ENCODE measurements around the gene DDO.

The DDO gene

GRCh38 chr6:110419028-110419739 lies 3.8 kb upstream of the DDO start:
- no peak for DNase-seq

GRCh38 chr6:110418594-110418993 lies 3.2 kb upstream of the DDO start:
- no peak for DNase-seq

DNA sequence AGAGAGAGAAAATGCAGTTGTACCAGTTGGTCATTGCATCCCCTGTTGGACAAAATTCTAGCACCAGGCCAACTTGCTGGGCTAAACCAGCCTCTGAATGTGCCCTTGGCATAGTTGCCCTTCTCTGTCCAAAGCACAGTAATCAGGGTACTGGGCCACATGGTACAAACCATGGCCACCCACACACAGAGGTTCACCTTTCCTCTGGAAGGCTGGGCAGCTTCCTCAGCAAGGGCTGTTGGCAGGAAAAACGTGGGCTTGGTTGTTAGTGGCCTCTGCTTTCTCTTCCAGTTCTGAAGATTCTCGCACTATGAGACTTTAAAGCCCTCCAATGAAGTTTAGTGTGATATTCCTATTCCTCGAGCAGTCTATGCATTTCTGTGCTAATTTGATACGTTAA lies 706 bp downstream of the DDO start:
- no peak for DNase-seq

- DNase-seq, result no peak
Measured at GRCh38 chr6:110412360-110412759, 3.0 kb downstream of the DDO start.

DNA sequence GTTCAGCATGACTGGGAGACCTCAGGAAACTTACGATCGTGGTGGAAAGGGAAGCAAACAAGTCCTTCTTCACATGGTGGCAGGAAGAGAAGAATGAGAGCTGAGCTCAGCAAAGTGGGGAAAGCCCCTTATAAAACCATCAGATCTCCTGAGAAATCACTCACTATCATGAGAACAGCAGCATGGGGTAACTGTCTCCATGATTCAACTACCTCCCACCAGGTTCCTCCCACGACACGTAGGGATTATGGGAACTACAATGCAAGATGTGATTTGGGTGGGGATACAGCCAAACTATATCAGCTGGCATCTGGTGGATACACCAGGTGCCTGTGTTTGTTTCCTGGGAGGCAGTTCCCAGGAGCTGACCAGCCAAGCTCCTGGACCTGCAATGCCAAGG lies 4.9 kb downstream of the DDO start:
- no peak for DNase-seq

DNA sequence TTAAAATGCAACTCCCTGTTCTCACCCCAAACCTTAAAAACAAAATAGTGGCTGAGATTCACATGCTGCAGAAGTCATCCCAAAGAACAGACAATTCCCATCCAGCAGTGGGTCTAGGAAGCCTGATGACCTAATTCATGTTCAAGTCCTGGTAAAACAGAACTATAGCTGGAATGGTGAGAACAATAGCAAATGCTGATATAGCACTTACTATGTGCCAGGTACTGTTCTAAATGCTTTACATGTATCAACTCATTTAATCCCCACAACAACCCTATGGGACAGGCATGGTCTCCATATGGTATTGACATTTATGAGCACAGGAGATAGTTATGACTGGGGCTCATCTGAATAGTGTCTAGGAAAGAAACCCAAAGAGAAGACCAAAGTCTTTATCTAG lies 5.6 kb downstream of the DDO start:
- no peak for DNase-seq

DNA sequence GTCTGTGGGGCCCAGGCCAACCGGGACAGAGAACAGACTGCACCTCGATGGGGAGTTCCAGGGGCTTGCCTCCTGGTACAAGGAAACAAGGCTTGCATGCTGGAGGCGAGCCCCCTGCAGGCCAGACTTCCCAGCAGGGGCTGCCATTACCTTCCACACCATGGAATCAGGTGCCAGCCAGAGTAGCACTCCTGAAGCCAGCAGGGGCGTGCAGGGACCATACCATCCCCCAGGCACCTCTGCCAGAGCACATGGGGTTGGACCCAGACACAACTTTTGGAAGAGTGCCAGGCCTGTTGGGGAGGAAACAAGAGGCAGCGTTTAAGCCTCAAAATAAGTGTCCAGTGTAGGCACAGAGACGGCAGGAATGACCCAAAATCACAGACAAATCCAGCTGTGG lies 6.5 kb downstream of the DDO start:
- DNase-seq, result no peak

- DNase-seq, result no peak
Measured at GRCh38 chr6:110404607-110405006, 10.8 kb downstream of the DDO start.

DNA sequence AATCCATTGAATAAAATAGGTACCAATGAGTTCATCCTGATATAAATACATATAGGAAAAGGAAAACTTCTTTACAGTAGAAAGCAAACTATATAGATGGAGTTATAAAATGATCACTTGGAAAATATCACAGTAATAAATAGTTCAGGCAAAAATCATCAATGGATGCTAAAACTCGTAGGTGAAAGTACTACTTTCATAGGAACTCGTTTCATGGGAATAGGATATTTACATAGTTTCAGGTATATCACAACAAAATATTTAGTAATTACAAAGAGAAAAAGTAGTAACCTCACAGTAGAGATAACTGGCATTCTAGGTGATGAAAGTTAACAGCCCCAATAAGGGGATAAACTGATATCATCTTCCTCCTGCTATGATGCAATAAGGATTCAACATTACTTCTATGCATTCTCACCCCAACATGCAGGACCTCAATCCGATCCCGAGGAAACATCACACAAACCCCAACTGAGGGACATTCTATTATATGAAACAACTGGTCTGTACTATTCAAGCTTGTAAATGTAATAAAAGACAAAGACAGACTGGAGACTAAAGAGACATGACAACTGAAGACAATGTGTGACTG lies 13.7 kb downstream of the DDO start:
- no peak for DNase-seq

GRCh38 chr6:110400208-110400607 lies 15.2 kb downstream of the DDO start:
- DNase-seq, result no peak

DNA sequence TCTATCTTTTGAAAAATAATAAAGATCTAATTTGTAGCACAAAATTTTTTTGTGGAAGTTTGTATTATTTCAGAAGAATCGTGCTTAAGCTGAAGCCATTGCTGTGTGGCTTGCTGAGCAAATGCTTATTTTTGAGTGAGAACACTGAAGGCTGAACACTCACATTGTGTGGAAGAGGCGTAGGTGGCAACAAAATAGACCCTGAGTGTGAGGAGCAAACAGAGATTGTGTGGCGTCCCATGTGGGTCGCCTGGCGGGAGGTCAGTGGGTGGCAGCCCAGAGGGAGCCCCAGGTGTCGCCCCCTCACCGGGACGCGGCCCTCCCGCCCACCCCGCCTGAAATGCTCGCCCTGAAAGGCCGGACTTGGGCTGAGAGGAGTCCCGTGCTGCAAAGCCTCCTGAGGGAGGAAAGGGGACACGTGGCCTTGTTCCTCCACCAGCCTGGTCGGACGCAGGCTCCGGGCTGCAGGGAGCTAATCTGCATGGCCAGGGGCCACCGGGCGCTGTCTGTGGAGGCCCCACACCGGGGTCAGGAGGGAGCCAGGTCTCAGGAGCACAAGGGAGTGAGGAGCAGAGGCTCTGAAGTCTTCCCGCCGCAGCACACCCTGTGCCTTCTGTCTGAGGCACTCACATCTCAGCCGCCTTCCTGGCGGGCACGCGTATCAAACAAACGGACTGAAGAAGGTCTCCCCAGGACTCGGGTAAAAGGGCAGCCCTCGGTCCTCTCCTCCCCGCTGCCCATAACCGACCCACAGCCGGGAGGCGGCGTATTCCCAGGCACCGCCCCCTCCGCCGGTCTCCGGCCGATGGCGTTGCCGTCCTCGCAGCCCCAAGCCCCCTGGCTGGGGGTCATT lies 15.9 kb downstream of the DDO start:
- DNase-seq, result no peak

DNA sequence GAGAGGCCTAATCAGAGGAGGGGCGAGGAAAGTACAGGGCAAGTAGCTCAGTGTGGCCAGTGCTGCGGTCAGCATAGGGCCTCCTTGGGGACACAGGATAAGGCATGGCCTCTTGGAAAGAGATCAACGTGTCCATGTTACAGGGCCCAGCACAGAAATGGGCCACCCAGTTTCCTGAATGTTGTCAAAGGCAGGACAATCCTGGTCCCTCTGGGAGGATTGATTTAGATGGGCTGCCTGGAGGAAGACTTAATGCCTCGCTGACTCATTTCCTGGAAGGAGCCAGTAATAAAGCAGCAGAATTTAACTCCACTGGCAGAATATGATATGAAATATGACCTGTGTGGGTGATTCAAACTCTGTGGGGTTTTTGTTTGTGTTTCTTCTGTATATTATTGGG lies 16.6 kb downstream of the DDO start:
- no peak for DNase-seq

DNA sequence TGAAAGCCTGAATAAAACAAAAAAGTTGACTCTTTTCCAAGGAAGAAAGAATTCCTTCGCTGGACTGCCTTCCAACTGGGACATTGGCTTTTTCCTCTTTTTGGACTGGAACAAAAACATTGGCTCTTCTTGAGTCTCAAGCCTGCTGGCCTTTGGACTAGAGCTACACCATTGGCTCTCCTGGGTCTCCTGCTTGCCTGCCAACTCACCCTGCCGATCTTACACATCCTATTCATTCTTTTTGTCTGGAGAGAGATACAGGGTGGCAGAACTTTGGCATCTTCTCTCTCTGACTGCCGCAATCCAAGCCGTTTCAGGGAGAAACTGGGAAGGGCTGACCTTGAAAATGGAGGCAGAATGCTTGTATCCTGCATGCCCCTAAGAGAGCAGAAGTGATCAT lies 20.2 kb downstream of the DDO start:
- no peak for DNase-seq

DNA sequence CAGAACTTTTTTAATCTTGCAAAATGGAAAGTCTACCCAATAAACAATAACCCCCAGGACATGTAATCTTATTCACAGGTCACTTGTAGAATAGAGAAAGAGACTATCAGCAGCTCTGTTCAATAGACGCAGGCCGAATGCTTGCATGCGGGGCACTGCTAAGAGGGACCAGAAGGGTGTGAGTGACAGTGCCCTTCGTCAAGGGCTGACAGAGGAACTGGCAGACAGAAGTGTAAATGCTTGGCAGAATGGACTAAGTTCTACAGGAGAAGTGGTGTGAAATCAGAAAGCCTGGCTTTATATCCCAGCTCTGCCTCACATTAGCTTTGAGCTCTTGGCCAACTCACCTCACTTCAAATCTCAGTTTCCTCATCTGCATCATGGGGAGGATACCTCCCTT lies 21.0 kb downstream of the DDO start:
- DNase-seq, result no peak

DNA sequence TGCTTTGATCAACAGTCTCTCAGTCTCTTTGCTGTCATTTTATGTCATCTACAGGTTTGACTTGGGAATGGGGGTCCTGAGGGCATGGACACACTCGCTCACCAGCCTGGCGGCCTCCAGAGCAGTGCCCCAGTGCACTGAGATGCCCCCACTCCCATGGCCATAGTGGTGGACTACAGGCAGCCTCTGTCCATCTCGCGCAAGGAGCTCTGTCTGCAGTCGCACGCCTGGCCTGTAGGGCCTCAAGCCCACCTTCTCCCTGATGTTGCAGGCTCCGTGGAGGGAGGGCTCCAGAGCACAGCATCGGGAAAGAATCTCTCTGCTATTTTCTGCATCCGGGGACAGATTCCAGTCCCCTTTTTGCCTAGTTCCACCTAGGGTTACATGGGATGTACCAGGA lies 22.6 kb downstream of the DDO start:
- no peak for DNase-seq

DNA sequence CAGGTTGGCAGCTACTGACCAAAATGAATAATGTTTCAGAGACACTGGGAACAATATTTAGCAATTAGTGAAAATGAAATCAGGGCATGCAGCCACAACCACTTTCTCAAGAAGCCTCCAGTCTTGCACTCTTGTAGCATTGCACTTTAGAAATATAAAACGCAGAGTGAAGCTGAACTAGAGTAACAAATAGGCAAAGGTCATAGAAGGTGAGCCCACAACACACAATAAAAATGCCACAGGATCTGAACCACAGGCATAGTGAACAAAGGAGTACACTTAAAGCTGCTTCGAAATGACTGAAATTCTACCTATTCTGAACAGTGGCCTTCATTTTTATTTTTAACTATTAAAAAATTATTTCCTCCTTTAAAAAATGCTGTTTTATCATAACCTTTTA lies 25.0 kb downstream of the DDO start:
- DNase-seq, result no peak

- no peak for DNase-seq
Measured at GRCh38 chr6:110389689-110390382, 25.5 kb downstream of the DDO start.

- no peak for DNase-seq
Measured at GRCh38 chr6:110387986-110388385, 27.4 kb downstream of the DDO start.

DNA sequence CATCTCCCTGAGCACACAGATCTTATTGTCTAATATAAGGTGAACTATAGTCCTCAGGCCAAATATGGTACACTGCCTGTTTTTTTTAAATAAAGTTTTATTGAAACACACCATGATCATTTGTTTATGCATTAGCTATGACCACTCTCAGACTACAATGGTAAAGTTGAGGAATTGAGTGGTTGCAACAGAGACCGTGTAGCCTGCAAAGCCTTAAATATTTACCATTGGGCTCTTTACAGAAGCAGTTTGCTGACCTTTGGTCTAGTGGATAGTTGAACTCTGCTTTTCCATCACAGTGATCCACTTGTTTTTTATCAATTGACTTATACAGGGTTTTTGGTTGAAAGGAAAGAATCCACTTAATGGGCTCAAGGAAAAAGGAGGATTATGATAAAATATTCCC lies 29.9 kb downstream of the DDO start:
- DNase-seq, result no peak

GRCh38 chr6:110378552-110378951 lies 36.8 kb downstream of the DDO start:
- no peak for DNase-seq

- DNase-seq, result no peak
Measured at GRCh38 chr6:110369066-110369465, 46.3 kb downstream of the DDO start.

- no peak for DNase-seq
Measured at GRCh38 chr6:110368284-110368683, 47.1 kb downstream of the DDO start.

GRCh38 chr6:110367825-110368224 lies 47.5 kb downstream of the DDO start:
- no peak for DNase-seq

GRCh38 chr6:110366975-110367374 lies 48.4 kb downstream of the DDO start:
- no peak for DNase-seq

Data from CD4-positive, alpha-beta T cell treated with Interleukin-17A for 1 hour (primary cell).